ENCODE data around the gene FZD4.
"Not testable (repeated sequence)": the region's sequence is repeated elsewhere in the genome, so short reads cannot be mapped to it uniquely, and the experiment has no call there.

The FZD4 gene

GRCh38 chr11:86993031-86993430 lies 37.8 kb upstream of the FZD4 start:
- Histone ChIP-seq H3K4me3 (ENCODE audit: low read depth, low read length) (no peak overlapping the region), H3K36me3 (no peaks in the 10 kb centered on the region), H3K9me3 (no peaks in the 10 kb centered on the region), H3K4me1 (no peaks in the 10 kb centered on the region), H3K27me3 (peaks cover 8% of the 10 kb centered on the region)
- DNase-seq, result no peak
- no peak for TF ChIP-seq CTCF (IDR thresholded peaks at IDR 0.05; ENCODE audit: low read depth, low read length)

- not testable (repeated sequence) for H3K36me3 ChIP-seq, H3K9me3 ChIP-seq
Measured at GRCh38 chr11:86992340-86992739, 37.1 kb upstream of the FZD4 start.

GRCh38 chr11:86991341-86991740 lies 36.1 kb upstream of the FZD4 start:
- DNase-seq, result no peak
- peaks cover 8% of the 10 kb centered on the region for H3K27me3 ChIP-seq

More at GRCh38 chr11:86992340-86992739, 37.1 kb upstream of the FZD4 start:
- H3K4me3 ChIP-seq (ENCODE audit: low read depth, low read length); H3K4me1 ChIP-seq; H3K27me3 ChIP-seq; DNase-seq: not testable (repeated sequence)

GRCh38 chr11:86990515-86990914 lies 35.3 kb upstream of the FZD4 start:
- no peaks in the 10 kb centered on the region for H3K9me3 ChIP-seq
- no peak overlapping the region for H3K4me3 ChIP-seq (ENCODE audit: low read depth, low read length)
- H3K27me3 ChIP-seq, result peaks cover 8% of the 10 kb centered on the region
- H3K36me3 ChIP-seq, result no peaks in the 10 kb centered on the region
- no peak for DNase-seq
- TF ChIP-seq CTCF (IDR thresholded peaks at IDR 0.05; ENCODE audit: low read depth, low read length), result no peak
- no peaks in the 10 kb centered on the region for H3K4me1 ChIP-seq

More at GRCh38 chr11:86991341-86991740, 36.1 kb upstream of the FZD4 start:
- no peak for TF ChIP-seq CTCF (IDR thresholded peaks at IDR 0.05; ENCODE audit: low read depth, low read length)
- no peak overlapping the region for H3K4me3 ChIP-seq (ENCODE audit: low read depth, low read length)
- no peaks in the 10 kb centered on the region for H3K4me1 ChIP-seq
- no peaks in the 10 kb centered on the region for H3K36me3 ChIP-seq
- H3K9me3 ChIP-seq, result no peaks in the 10 kb centered on the region

GRCh38 chr11:86990031-86990430 lies 34.8 kb upstream of the FZD4 start:
- Histone ChIP-seq H3K27me3 (peaks cover 8% of the 10 kb centered on the region), H3K9me3 (no peaks in the 10 kb centered on the region), H3K4me1 (no peaks in the 10 kb centered on the region), H3K4me3 (ENCODE audit: low read depth, low read length) (no peak overlapping the region), H3K36me3 (no peaks in the 10 kb centered on the region)
- no peak for DNase-seq
- no peak for TF ChIP-seq CTCF (IDR thresholded peaks at IDR 0.05; ENCODE audit: low read depth, low read length)

- DNase-seq, result no peak
- TF ChIP-seq CTCF (IDR thresholded peaks at IDR 0.05; ENCODE audit: low read depth, low read length), result no peak
- Histone ChIP-seq H3K27me3 (peaks cover 8% of the 10 kb centered on the region), H3K36me3 (no peaks in the 10 kb centered on the region), H3K4me3 (ENCODE audit: low read depth, low read length) (no peak overlapping the region), H3K9me3 (no peaks in the 10 kb centered on the region), H3K4me1 (no peaks in the 10 kb centered on the region)
Measured at GRCh38 chr11:86988351-86988881, 33.2 kb upstream of the FZD4 start.

GRCh38 chr11:86987679-86988078 lies 32.5 kb upstream of the FZD4 start:
- H3K27me3 ChIP-seq, result peaks cover 8% of the 10 kb centered on the region
- H3K36me3 ChIP-seq, result no peaks in the 10 kb centered on the region
- no peaks in the 10 kb centered on the region for H3K9me3 ChIP-seq
- no peak for DNase-seq
- TF ChIP-seq CTCF (IDR thresholded peaks at IDR 0.05; ENCODE audit: low read depth, low read length), result no peak
- no peaks in the 10 kb centered on the region for H3K4me1 ChIP-seq
- no peak overlapping the region for H3K4me3 ChIP-seq (ENCODE audit: low read depth, low read length)

Data from BE2C (cell line).